Urinary bladder (tissue), 4 donors: ENCODE results near the gene RBM18. TPM values are rescaled to one million over a fixed set of nuclear protein-coding genes. Genes with fewer than 3 reads are reported as not detected.

Experiments used
- DNase-seq: peaks from one replicate; pipeline ENCODE4 v3.0.0-alpha.2; 2015; ENCODE audit errors: extremely low spot score
- H3K27ac ChIP-seq: one replicate; pipeline ENCODE4 v1.5.1; 2013; ENCODE audit warnings: low read depth, mild to moderate bottlenecking, moderate library complexity
- H3K36me3 ChIP-seq: one replicate; pipeline ENCODE4 v1.6.1; 2013; ENCODE audit warnings: mild to moderate bottlenecking, moderate library complexity; ENCODE audit not compliant: insufficient read depth
- H3K4me1 ChIP-seq: one replicate; pipeline ENCODE4 v1.6.1; 2013; ENCODE audit warnings: mild to moderate bottlenecking, moderate library complexity; ENCODE audit not compliant: insufficient read depth
- H3K4me3 ChIP-seq: one replicate; pipeline ENCODE4 v1.5.1; 2013; ENCODE audit warnings: low read depth, low read length
- WGBS: extraction: QIAGEN DNeasy Blood & Tissue Kit; methylation state at CpG from one replicate; pipeline ENCODE4 v1.1.7; 2013; 5-methylcytosine and 5-hydroxymethylcytosine counted together
- polyA plus RNA-seq: library from polyadenylated mRNA; stranded (reverse); fragments of 200-250 nt; gene quantifications from one replicate; pipeline ENCODE4 v1.2.3, GENCODE V29; 2013
- total RNA-seq: library from RNA; depleted of rRNA; stranded (reverse); fragments of >200 nt; gene quantifications from one replicate; pipeline ENCODE4 v1.2.3, GENCODE V29; 2014
- donor health status: healthy with polysubstance abuse.
- donor health status: healthy.

The RBM18 gene
- total and polyA plus RNA-seq, 2 donors, result 14.4 to 19.1 TPM

DNA sequence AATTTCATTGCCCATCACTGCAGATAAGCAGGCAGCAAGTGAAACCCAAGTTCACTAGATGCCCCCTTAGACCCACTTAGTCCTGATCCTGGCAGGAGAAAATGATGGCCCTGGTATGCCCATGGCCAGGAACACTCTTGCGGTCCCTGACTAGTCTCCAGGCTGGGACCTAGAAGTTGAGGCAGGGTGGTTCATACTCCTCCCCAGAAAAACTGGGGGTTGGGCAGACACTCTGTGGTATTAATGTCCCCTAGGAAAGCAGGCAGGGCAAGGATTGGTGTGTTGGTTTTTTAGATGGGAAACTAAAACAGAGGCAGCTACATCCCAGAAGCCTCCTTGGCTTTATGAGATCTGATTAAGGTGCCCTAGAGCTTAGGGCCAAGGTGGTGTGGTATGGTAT lies 49.0 kb downstream of the RBM18 start:
- 91% methylated on average over 1 of the region's 1 CpG for WGBS
- H3K27ac ChIP-seq, result no peak overlapping the region
- DNase-seq, result no peak
- no peaks in the 10 kb centered on the region for H3K4me1 ChIP-seq
- no peaks in the 10 kb centered on the region for H3K36me3 ChIP-seq
- H3K4me3 ChIP-seq, result no peak overlapping the region

- Histone ChIP-seq H3K36me3 (no peaks in the 10 kb centered on the region), H3K27ac (no peak overlapping the region), H3K4me1 (no peaks in the 10 kb centered on the region), H3K4me3 (no peak overlapping the region)
- 39% methylated on average over 9 of the region's 9 CpGs for WGBS
- DNase-seq, result no peak
These were observed 50.1 kb downstream of the RBM18 start for GRCh38 chr9:122214507-122214906.

GRCh38 chr9:122213589-122214413 lies 50.8 kb downstream of the RBM18 start:
- Histone ChIP-seq H3K27ac (no peak overlapping the region), H3K4me1 (no peaks in the 10 kb centered on the region), H3K4me3 (peak overlapping the region; percentile 11), H3K36me3 (no peaks in the 10 kb centered on the region)
- WGBS, result 8% methylated on average over 93 of the region's 93 CpGs
- no peak for DNase-seq

DNA sequence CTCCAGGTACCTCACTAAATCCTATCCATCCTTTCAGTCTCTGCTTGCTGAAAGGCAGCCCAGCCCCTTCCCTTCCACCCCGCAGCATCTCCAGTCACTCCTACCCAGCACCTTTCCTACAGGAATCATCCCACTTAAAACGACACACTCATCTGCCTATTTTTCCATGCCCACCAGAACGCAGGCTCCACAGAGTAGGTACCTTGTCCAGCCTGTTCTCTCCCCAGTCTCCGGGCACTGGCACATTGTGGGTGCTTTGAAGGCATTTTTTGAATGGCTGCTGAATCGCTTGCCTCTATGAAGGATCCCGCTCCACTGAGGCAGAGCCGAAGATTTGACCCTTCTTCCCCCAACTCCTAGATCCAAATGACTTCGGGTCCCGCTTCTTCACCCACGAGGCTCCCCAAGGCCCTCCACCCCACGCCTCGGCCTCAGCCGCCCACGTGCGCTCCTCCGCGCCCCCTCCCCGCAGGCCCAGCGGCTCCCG lies 51.5 kb downstream of the RBM18 start:
- 38% methylated on average over 20 of the region's 20 CpGs for WGBS
- no peak for DNase-seq
- no peaks in the 10 kb centered on the region for H3K36me3 ChIP-seq
- H3K27ac ChIP-seq, result no peak overlapping the region
- H3K4me1 ChIP-seq, result no peaks in the 10 kb centered on the region
- H3K4me3 ChIP-seq, result peak overlapping the region; percentile 11

- no peak overlapping the region for H3K27ac ChIP-seq
- H3K36me3 ChIP-seq, result no peaks in the 10 kb centered on the region
- H3K4me1 ChIP-seq, result no peaks in the 10 kb centered on the region
- H3K4me3 ChIP-seq, result no peak overlapping the region
- no peak for DNase-seq
- WGBS, result 81% methylated on average over 7 of the region's 7 CpGs
These were observed 52.1 kb downstream of the RBM18 start for GRCh38 chr9:122212473-122213004.

GRCh38 chr9:122209451-122209850 lies 55.2 kb downstream of the RBM18 start:
- no peak overlapping the region for H3K27ac ChIP-seq
- H3K4me3 ChIP-seq, result no peak overlapping the region
- no peaks in the 10 kb centered on the region for H3K4me1 ChIP-seq
- H3K36me3 ChIP-seq, result no peaks in the 10 kb centered on the region
- WGBS, result 92% methylated on average over 12 of the region's 12 CpGs
- DNase-seq, result no peak

GRCh38 chr9:122207096-122207495 lies 57.5 kb downstream of the RBM18 start:
- Histone ChIP-seq H3K4me3 (no peak overlapping the region), H3K4me1 (no peaks in the 10 kb centered on the region), H3K36me3 (no peaks in the 10 kb centered on the region), H3K27ac (no peak overlapping the region)
- no peak for DNase-seq
- 62% methylated on average over 9 of the region's 9 CpGs for WGBS

DNA sequence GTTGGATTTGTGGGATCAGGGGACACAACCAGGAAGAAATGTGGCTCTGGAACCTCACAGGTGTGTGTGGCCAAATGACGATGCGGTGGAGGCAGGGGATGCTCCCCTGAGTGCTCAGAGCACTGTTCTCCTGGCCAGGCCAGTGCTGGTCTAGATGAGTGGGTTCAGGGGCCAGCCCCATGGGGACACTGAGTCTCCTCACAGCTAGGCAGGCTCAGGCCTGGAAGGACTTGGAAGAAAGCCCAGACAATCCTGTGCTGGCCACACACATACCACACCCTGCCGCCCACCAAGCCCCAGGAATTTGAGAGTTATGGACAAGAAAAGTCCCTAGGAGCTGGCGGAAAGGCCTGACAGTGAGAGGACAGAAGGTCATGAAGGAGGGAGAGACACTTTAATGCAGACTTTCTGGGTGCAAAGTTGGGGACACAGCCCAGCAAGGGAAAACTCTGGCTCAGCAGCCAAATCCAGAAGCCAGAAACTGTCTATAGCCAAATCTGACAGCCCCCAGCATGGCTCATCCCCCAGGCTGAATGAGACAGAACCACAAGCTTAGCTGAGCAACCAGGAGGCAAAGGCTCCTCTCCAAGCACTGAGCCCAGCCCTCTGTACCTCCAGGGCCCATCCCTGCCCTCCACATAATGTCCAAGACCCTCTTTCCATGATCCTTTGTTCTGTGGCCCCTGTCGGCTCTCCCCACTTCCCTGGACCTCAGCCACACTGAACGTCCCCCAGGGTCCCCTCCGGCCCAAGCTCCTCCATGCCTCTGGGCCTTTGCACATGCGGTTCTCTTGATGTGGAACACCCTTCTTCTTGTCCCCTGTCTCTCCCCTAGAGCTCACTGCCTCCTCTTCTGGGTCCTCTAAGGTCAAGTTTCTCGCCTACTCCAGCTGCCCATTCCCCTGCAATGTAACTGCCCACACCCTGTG lies 58.3 kb downstream of the RBM18 start:
- H3K36me3 ChIP-seq, result no peaks in the 10 kb centered on the region
- no peaks in the 10 kb centered on the region for H3K4me1 ChIP-seq
- WGBS, result 81% methylated on average over 9 of the region's 9 CpGs
- H3K4me3 ChIP-seq, result no peak overlapping the region
- DNase-seq, result no peak
- no peak overlapping the region for H3K27ac ChIP-seq

- Histone ChIP-seq H3K36me3 (no peaks in the 10 kb centered on the region), H3K27ac (no peak overlapping the region), H3K4me1 (no peaks in the 10 kb centered on the region), H3K4me3 (no peak overlapping the region)
- no peak for DNase-seq
- WGBS, result 91% methylated on average over 8 of the region's 8 CpGs
These were observed 59.5 kb downstream of the RBM18 start for GRCh38 chr9:122205176-122205575.

- Histone ChIP-seq H3K36me3 (no peaks in the 10 kb centered on the region), H3K4me1 (no peaks in the 10 kb centered on the region), H3K4me3 (no peak overlapping the region), H3K27ac (no peak overlapping the region)
- DNase-seq, result no peak
- WGBS, result 87% methylated on average over 12 of the region's 12 CpGs
These were observed 60.1 kb downstream of the RBM18 start for GRCh38 chr9:122204491-122204890.

- 91% methylated on average over 5 of the region's 5 CpGs for WGBS
These were observed 60.6 kb downstream of the RBM18 start for GRCh38 chr9:122204055-122204454.

GRCh38 chr9:122202111-122202510 lies 62.5 kb downstream of the RBM18 start:
- 46% methylated on average over 3 of the region's 3 CpGs for WGBS
- H3K36me3 ChIP-seq, result no peaks in the 10 kb centered on the region
- no peak for DNase-seq
- no peak overlapping the region for H3K27ac ChIP-seq
- H3K4me3 ChIP-seq, result no peak overlapping the region
- H3K4me1 ChIP-seq, result no peaks in the 10 kb centered on the region

More at GRCh38 chr9:122204055-122204454, 60.6 kb downstream of the RBM18 start:
- Histone ChIP-seq H3K36me3 (no peaks in the 10 kb centered on the region), H3K4me1 (no peaks in the 10 kb centered on the region), H3K27ac (no peak overlapping the region), H3K4me3 (no peak overlapping the region)
- DNase-seq, result no peak

- 86% methylated on average over 1 of the region's 1 CpG for WGBS
- Histone ChIP-seq H3K4me3 (no peak overlapping the region), H3K36me3 (no peaks in the 10 kb centered on the region), H3K4me1 (no peaks in the 10 kb centered on the region), H3K27ac (no peak overlapping the region)
- DNase-seq, result no peak
These were observed 63.0 kb downstream of the RBM18 start for GRCh38 chr9:122201641-122202040.
